ENCODE measurements around the gene CYP24A1. TPM values are rescaled to one million over a fixed set of nuclear protein-coding genes. Genes with fewer than 3 reads are reported as not detected.

Gene CYP24A1
- total and polyA plus RNA-seq, 8 donors, result 0.64 to 3.4 TPM; not detected in 6

DNA sequence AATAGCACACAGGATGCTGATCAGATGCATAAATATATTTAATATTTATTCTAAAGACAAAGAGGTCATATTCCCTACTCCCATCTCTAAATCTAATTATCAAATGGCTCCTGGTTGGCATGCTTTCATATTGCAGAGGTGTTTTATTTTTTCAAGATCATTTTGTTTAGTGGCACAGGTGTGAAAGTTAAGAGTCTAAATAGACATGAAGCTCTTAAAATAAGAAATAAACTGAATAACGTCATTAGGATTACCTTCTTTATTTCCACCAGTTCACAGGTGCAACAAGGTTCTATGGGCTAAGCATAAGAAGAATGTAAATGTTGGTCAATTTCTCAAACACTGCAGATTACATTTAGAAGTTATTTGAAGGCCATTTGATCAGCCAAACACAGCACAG, 7.1 kb upstream of the CYP24A1 start:
- peaks cover 0 to 66% of the 10 kb centered on the region in 2 donors for H3K27me3 ChIP-seq

GRCh38 chr20:54179946-54180345, 6.2 kb upstream of the CYP24A1 start:
- H3K27me3 ChIP-seq, result peaks cover 6 to 68% of the 10 kb centered on the region in 2 donors
- no peak for DNase-seq
- TF ChIP-seq, protein P1, sequence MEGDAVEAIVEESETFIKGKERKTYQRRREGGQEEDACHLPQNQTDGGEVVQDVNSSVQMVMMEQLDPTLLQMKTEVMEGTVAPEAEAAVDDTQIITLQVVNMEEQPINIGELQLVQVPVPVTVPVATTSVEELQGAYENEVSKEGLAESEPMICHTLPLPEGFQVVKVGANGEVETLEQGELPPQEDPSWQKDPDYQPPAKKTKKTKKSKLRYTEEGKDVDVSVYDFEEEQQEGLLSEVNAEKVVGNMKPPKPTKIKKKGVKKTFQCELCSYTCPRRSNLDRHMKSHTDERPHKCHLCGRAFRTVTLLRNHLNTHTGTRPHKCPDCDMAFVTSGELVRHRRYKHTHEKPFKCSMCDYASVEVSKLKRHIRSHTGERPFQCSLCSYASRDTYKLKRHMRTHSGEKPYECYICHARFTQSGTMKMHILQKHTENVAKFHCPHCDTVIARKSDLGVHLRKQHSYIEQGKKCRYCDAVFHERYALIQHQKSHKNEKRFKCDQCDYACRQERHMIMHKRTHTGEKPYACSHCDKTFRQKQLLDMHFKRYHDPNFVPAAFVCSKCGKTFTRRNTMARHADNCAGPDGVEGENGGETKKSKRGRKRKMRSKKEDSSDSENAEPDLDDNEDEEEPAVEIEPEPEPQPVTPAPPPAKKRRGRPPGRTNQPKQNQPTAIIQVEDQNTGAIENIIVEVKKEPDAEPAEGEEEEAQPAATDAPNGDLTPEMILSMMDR (IDR thresholded peaks at IDR 0.05), result no peak
- no peaks in the 10 kb centered on the region for H3K9me3 ChIP-seq
- H3K4me1 ChIP-seq, result peaks cover 0 to 2% of the 10 kb centered on the region in 2 donors
- H3K36me3 ChIP-seq, result no peaks in the 10 kb centered on the region
- intact Hi-C loops (cut with DNase I), result no loop called here
- H3K4me3 ChIP-seq, result no peak overlapping the region
- H3K27ac ChIP-seq, result no peak overlapping the region
- ATAC-seq, result no peak

More for the DNA sequence above, 7.1 kb upstream of the CYP24A1 start:
- no peak for ATAC-seq
- Histone ChIP-seq H3K27ac (no peak overlapping the region), H3K4me3 (no peak overlapping the region), H3K4me1 (no peaks in the 10 kb centered on the region), H3K9me3 (no peaks in the 10 kb centered on the region), H3K36me3 (no peaks in the 10 kb centered on the region)
- TF ChIP-seq, protein P1 (IDR thresholded peaks at IDR 0.05), result no peak
- no peak for DNase-seq
- intact Hi-C loops (cut with DNase I), result no loop called here

DNA sequence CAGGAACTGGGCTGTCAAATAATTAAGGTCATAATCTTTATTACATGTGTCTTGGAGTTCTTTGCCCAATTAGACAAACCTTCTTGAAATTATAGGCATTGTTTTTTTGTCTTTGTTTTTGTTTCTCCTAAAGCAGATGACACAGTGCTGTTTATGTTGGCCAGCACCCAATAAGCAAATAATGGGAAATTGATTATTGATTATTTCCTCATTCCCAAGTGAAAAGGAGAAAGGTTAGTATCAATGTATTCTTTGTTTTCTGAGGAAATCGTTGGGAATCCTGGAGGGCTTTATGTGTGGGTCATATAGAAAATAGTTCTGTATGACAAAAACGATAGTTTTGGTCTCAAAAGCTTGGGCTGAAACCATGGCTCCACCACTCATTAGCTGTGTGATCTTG, 4.5 kb upstream of the CYP24A1 start:
- no peak overlapping the region for H3K4me3 ChIP-seq
- no peak for DNase-seq
- intact Hi-C loops (cut with DNase I), result no loop called here
- no peaks in the 10 kb centered on the region for H3K36me3 ChIP-seq
- H3K9me3 ChIP-seq, result no peaks in the 10 kb centered on the region
- H3K27me3 ChIP-seq, result peaks cover 23 to 70% of the 10 kb centered on the region in 2 donors
- ATAC-seq, result no peak
- TF ChIP-seq, protein P1 (IDR thresholded peaks at IDR 0.05), result no peak
- H3K4me1 ChIP-seq, result peaks cover 11 to 19% of the 10 kb centered on the region in 2 donors
- H3K27ac ChIP-seq, result no peak overlapping the region

GRCh38 chr20:54177378-54177777, 3.6 kb upstream of the CYP24A1 start:
- no peaks in the 10 kb centered on the region for H3K36me3 ChIP-seq
- no peak for ATAC-seq
- peaks cover 11 to 26% of the 10 kb centered on the region in 2 donors for H3K4me1 ChIP-seq
- H3K4me3 ChIP-seq, result no peak overlapping the region
- H3K27me3 ChIP-seq, result peaks cover 32 to 79% of the 10 kb centered on the region in 2 donors
- TF ChIP-seq, protein P1 (IDR thresholded peaks at IDR 0.05), result no peak
- no peak for DNase-seq
- H3K9me3 ChIP-seq, result no peaks in the 10 kb centered on the region
- intact Hi-C loops (cut with DNase I), result no loop called here
- H3K27ac ChIP-seq, result no peak overlapping the region

DNA sequence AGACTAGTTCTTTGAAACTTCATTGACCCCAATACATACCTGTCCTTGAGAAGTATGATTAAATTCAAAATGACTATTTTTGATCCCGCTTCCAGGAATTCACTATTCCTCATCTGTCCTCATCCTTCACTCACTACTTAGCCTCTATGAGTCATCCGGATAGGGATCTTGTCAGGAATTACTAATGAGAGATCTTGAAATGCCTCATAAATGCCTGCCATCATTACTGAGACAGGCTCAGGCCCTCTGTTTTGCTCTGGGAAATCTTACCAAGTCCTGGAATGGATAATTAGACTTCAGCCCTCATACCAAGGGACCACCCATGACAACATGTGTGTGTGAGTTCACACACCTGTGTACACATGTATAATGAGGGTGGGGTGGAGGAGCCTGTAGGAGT, 2.8 kb upstream of the CYP24A1 start:
- DNase-seq, result no peak
- Histone ChIP-seq H3K4me1 (peaks cover 11 to 26% of the 10 kb centered on the region in 2 donors), H3K9me3 (no peaks in the 10 kb centered on the region), H3K27ac (no peak overlapping the region), H3K27me3 (peaks cover 38 to 82% of the 10 kb centered on the region in 2 donors), H3K4me3 (no peak overlapping the region), H3K36me3 (no peaks in the 10 kb centered on the region)
- intact Hi-C loops (cut with DNase I), result no loop called here
- TF ChIP-seq, protein P1 (IDR thresholded peaks at IDR 0.05), result no peak
- ATAC-seq, result no peak
